Neuron (in vitro differentiated cells): Measurements from ENCODE around the gene AMBN.

Experiments used
- H2AFZ ChIP-seq: one replicate; pipeline ENCODE4 v1.6.1; 2013; ENCODE audit warnings: low read depth, mild to moderate bottlenecking, inconsistent platforms, low read length, moderate library complexity
- H3K27me3 ChIP-seq: one replicate; pipeline ENCODE4 v1.6.1; 2013; ENCODE audit warnings: low read length; ENCODE audit not compliant: insufficient read depth
- H3K36me3 ChIP-seq: one replicate; pipeline ENCODE4 v1.6.1; 2013; ENCODE audit warnings: low read length; ENCODE audit not compliant: insufficient read depth
- H3K4me1 ChIP-seq: one replicate; pipeline ENCODE4 v1.6.1; 2013; ENCODE audit warnings: low read length; ENCODE audit not compliant: insufficient read depth
- H3K4me3 ChIP-seq: 2 replicates; pipeline ENCODE4 v1.5.1; 2013; ENCODE audit warnings: mild to moderate bottlenecking, low read length, moderate library complexity
- H3K9me3 ChIP-seq: one replicate; pipeline ENCODE4 v1.6.1; 2013; ENCODE audit warnings: low read length

AMBN gene

GRCh38 chr4:70586841-70587240 is 5.2 kb upstream of the AMBN start:
- H3K4me3 ChIP-seq = no peak overlapping the region
- H2AFZ ChIP-seq = no peak overlapping the region
- H3K27me3 ChIP-seq = no peaks in the 10 kb centered on the region
- no peaks in the 10 kb centered on the region for H3K9me3 ChIP-seq
- no peaks in the 10 kb centered on the region for H3K4me1 ChIP-seq
- no peaks in the 10 kb centered on the region for H3K36me3 ChIP-seq

GRCh38 chr4:70589785-70590184 is 2.3 kb upstream of the AMBN start:
- H3K9me3 ChIP-seq = no peaks in the 10 kb centered on the region
- H3K4me3 ChIP-seq = no peak overlapping the region
- no peak overlapping the region for H2AFZ ChIP-seq
- H3K4me1 ChIP-seq = no peaks in the 10 kb centered on the region
- H3K36me3 ChIP-seq = no peaks in the 10 kb centered on the region
- H3K27me3 ChIP-seq = no peaks in the 10 kb centered on the region

DNA sequence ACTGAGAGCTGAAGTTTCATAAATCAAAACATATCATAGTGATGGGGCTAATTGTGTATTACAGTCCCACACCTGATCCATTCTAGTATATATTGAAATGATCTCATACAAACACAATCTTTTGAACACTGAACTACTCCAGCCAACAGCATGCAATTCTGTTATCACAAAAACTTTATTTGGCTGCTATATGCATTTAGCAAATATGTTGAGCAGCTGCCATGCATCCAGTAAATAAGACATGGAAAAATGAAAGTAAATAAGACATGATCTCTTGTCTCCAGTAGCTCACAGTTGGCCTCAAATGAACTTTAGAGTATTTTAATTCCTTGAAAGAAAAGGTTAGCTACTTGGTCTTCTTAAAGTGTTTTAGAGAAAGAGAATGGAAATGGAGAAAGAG is 2.1 kb downstream of the AMBN start:
- Histone ChIP-seq H3K4me3 (no peak overlapping the region), H3K4me1 (no peaks in the 10 kb centered on the region), H3K27me3 (no peaks in the 10 kb centered on the region), H3K36me3 (no peaks in the 10 kb centered on the region), H2AFZ (no peak overlapping the region), H3K9me3 (no peaks in the 10 kb centered on the region)

DNA sequence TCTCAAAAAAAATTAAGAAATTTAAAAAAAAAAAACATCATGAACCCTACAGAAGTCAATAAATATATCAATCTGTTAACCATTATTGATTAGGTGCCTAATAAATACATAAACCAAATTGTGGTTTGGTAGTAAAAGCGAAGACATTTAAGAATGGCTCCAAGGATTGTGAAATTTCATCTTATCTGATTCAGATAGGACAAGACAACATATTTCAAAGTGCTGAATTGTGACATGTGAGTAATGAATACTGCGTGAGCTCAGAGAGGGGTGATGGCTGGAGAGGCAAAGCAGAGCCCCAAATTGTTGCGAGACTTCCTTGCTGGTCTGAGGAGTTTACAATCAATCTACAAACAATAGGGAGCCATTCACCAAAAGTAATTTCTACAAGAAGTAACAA is 8.2 kb downstream of the AMBN start:
- Histone ChIP-seq H3K27me3 (no peaks in the 10 kb centered on the region), H2AFZ (no peak overlapping the region), H3K4me1 (no peaks in the 10 kb centered on the region), H3K9me3 (no peaks in the 10 kb centered on the region), H3K36me3 (no peaks in the 10 kb centered on the region), H3K4me3 (no peak overlapping the region)

- Histone ChIP-seq H3K27me3 (no peaks in the 10 kb centered on the region), H3K4me1 (no peaks in the 10 kb centered on the region), H2AFZ (no peak overlapping the region), H3K4me3 (no peak overlapping the region), H3K9me3 (no peaks in the 10 kb centered on the region), H3K36me3 (no peaks in the 10 kb centered on the region)
Measured at GRCh38 chr4:70600977-70601376, 8.9 kb downstream of the AMBN start.

GRCh38 chr4:70601422-70602039 is 9.5 kb downstream of the AMBN start:
- Histone ChIP-seq H3K9me3 (no peaks in the 10 kb centered on the region), H3K36me3 (no peaks in the 10 kb centered on the region), H2AFZ (no peak overlapping the region)

DNA sequence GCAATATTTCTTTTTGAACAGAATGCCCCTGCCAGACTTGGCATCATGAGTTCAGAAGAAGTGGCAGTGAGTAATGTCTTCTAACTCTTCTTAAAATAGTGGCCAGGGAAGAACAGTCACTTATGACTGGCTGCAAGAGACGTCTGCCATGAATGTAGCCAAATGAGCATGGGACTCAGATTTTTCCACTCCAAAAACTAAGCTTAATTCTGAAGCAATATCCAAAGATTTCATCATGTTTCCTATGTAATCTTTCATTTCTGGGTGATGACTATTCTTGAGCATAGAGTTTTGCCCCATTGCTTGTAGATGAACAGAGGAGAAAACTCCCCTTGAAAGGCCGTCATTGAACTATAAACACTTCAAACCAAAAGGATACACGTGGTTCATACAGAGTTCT is 11.8 kb downstream of the AMBN start:
- no peaks in the 10 kb centered on the region for H3K36me3 ChIP-seq
- H3K9me3 ChIP-seq = no peaks in the 10 kb centered on the region
- H3K27me3 ChIP-seq = no peaks in the 10 kb centered on the region
- H2AFZ ChIP-seq = no peak overlapping the region
- H3K4me1 ChIP-seq = peaks cover 25% of the 10 kb centered on the region
- no peak overlapping the region for H3K4me3 ChIP-seq

More at GRCh38 chr4:70601422-70602039, 9.5 kb downstream of the AMBN start:
- no peak overlapping the region for H3K4me3 ChIP-seq
- peaks cover 5% of the 10 kb centered on the region for H3K4me1 ChIP-seq
- H3K27me3 ChIP-seq = no peaks in the 10 kb centered on the region

DNA sequence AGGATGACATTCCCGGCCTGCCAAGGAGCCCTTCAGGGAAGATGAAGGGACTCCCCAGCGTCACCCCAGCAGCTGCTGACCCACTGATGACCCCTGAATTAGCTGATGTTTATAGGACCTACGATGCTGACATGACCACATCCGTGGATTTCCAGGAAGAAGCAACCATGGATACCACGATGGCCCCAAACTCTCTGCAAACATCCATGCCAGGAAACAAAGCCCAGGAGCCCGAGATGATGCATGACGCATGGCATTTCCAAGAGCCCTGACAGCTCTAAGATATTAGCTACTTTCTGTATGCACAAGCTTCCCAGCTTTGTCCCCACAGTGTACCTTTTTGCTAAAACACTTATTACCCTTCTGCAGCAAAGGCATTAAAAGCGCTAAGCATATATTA is 14.4 kb downstream of the AMBN start:
- H3K36me3 ChIP-seq = no peaks in the 10 kb centered on the region
- peaks cover 25% of the 10 kb centered on the region for H3K4me1 ChIP-seq
- H2AFZ ChIP-seq = no peak overlapping the region
- no peaks in the 10 kb centered on the region for H3K27me3 ChIP-seq
- no peaks in the 10 kb centered on the region for H3K9me3 ChIP-seq
- H3K4me3 ChIP-seq = no peak overlapping the region

- Histone ChIP-seq H3K27me3 (no peaks in the 10 kb centered on the region), H3K4me1 (peaks cover 25% of the 10 kb centered on the region), H3K4me3 (no peak overlapping the region), H2AFZ (no peak overlapping the region), H3K9me3 (no peaks in the 10 kb centered on the region), H3K36me3 (no peaks in the 10 kb centered on the region)
Measured at GRCh38 chr4:70607334-70607853, 15.3 kb downstream of the AMBN start.

- Histone ChIP-seq H3K4me3 (no peak overlapping the region), H2AFZ (no peak overlapping the region), H3K36me3 (no peaks in the 10 kb centered on the region), H3K9me3 (no peaks in the 10 kb centered on the region), H3K27me3 (no peaks in the 10 kb centered on the region), H3K4me1 (peaks cover 25% of the 10 kb centered on the region)
Measured at GRCh38 chr4:70608324-70608723, 16.3 kb downstream of the AMBN start.

GRCh38 chr4:70613306-70614183 is 21.5 kb downstream of the AMBN start:
- Histone ChIP-seq H3K4me3 (no peak overlapping the region), H3K4me1 (peaks cover 1% of the 10 kb centered on the region), H3K36me3 (no peaks in the 10 kb centered on the region), H2AFZ (no peak overlapping the region), H3K27me3 (peaks cover 3% of the 10 kb centered on the region), H3K9me3 (no peaks in the 10 kb centered on the region)

DNA sequence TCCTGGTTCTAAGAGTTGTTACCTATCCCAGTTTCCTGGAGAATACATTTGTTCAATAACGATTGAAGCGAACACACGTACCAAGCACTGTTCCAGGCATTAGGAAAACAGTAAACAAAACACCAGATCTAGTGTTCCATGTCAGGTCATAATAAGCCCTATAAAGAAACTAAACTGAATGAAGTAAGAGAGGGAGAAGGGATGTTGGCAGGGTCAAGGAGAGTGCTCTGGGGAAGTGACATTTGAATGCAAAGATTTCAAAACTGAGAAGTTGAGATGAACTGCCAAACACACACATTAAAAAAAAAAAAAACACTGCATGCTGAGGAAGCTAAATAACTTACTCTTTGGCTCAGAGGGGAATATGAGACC is 22.1 kb downstream of the AMBN start:
- Histone ChIP-seq H3K9me3 (no peaks in the 10 kb centered on the region), H3K4me1 (no peaks in the 10 kb centered on the region), H3K27me3 (peaks cover 3% of the 10 kb centered on the region), H3K4me3 (no peak overlapping the region), H2AFZ (no peak overlapping the region), H3K36me3 (no peaks in the 10 kb centered on the region)

DNA sequence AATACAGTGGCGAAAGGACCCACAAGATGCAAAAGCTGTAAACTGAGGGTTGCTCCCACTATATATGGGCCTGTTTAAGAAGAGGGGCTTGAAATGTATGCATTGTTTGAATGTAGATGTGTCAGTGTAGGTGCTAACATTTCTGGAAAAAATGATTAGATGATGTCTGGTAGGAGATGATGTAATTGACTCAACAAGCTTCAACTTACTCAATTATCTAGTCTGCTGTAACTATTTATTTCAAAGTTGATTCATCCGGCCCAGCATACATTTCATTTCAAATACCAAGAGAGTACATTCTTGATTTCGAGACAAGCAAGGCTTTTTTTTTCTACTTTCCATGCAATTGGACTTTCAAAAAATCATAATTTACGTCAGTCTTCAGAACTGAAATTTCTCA is 27.2 kb downstream of the AMBN start:
- H3K4me3 ChIP-seq = no peak overlapping the region
- H3K9me3 ChIP-seq = no peaks in the 10 kb centered on the region
- H3K36me3 ChIP-seq = no peaks in the 10 kb centered on the region
- no peaks in the 10 kb centered on the region for H3K27me3 ChIP-seq
- peaks cover 5% of the 10 kb centered on the region for H3K4me1 ChIP-seq
- no peak overlapping the region for H2AFZ ChIP-seq
